Mucosa of stomach (tissue), 1 donor: Measurements from ENCODE around the gene SLC7A6OS.
A peak's percentile ranks its signal among the peaks of the same experiment; 100 is the strongest.

Source experiments
- H3K27me3 ChIP-seq: one replicate; pipeline ENCODE4 v1.7.0; 2013; ENCODE audit warnings: mild to moderate bottlenecking, low read length; ENCODE audit not compliant: control insufficient read depth, insufficient read depth
- H3K36me3 ChIP-seq: one replicate; pipeline ENCODE4 v1.7.0; 2013; ENCODE audit warnings: low read length; ENCODE audit not compliant: control insufficient read depth, insufficient read depth
- H3K4me1 ChIP-seq: one replicate; pipeline ENCODE4 v1.7.0; 2013; ENCODE audit warnings: mild to moderate bottlenecking, low read length; ENCODE audit not compliant: control insufficient read depth, insufficient read depth
- H3K4me3 ChIP-seq: one replicate; pipeline ENCODE4 v1.7.0; 2013; ENCODE audit warnings: low read length
- H3K9ac ChIP-seq: one replicate; pipeline ENCODE4 v1.7.0; 2013; ENCODE audit warnings: mild to moderate bottlenecking, low read length, moderate library complexity
- H3K9me3 ChIP-seq: one replicate; pipeline ENCODE4 v1.7.0; 2013; ENCODE audit warnings: mild to moderate bottlenecking, low read length, moderate library complexity; ENCODE audit not compliant: control insufficient read depth
- donor health status: Pancreatic carcinoma.

Gene SLC7A6OS

DNA sequence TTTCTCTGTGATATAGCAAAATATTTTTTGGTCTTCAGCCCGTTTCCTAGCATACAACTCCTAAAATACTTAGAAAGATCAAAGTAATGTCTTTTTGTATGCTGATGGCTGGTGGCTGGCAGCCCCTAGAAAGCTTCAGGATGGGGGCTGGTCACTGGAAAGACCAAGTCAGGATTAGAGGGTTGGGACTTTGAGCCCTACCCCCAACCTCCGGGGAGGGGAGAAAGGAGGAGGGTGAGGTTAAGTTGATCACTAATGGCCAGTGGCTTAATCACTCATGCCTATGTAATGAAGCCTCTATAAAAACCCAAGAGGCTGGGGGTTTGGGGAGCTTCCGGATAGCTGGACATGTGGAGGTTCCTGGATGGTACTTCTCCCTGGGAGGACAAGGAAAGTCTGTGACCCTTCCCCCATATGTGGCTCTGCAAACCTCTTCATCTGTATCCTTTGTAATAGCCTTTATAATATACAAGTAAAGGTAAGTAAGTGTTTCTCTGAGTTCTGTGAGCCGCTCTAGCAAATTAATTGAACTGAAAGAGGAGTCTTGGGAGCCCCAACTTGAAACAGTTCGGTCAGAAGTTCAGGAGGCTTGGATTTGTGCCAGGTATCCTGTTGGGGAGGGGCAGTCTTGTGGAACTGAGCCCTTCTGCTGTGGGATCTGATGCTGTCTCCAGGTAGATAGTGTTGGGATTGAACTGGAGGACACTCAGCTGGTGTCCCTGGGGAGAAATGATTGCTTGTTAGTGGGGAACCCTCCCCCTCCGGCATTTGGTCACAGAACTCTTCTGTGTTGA is 42.9 kb downstream of the SLC7A6OS start:
- Histone ChIP-seq H3K27me3 (no peaks in the 10 kb centered on the region), H3K9me3 (no peaks in the 10 kb centered on the region), H3K4me1 (peaks cover 20% of the 10 kb centered on the region), H3K36me3 (no peaks in the 10 kb centered on the region), H3K4me3 (no peak overlapping the region), H3K9ac (no peak overlapping the region)

GRCh38 chr16:68265078-68265920 is 45.4 kb downstream of the SLC7A6OS start:
- Histone ChIP-seq H3K9me3 (no peaks in the 10 kb centered on the region), H3K9ac (peak overlapping the region; percentile 71), H3K36me3 (no peaks in the 10 kb centered on the region), H3K4me3 (peak overlapping the region; percentile 56), H3K4me1 (peaks cover 13% of the 10 kb centered on the region), H3K27me3 (no peaks in the 10 kb centered on the region)

GRCh38 chr16:68264128-68265077 is 46.3 kb downstream of the SLC7A6OS start, which contains the start of gene SLC7A6:
TSS of gene SLC7A6 (plus strand) at chr16:68264526. CDS start at chr16:68274727, 10,201 bp downstream.
- Histone ChIP-seq H3K9ac (peak within 1 kb of the TSS; percentile 71), H3K4me3 (peak within 1 kb of the TSS; percentile 56), H3K9me3 (no peaks in the 10 kb centered on the region), H3K36me3 (no peaks in the 10 kb centered on the region), H3K27me3 (no peaks in the 10 kb centered on the region), H3K4me1 (peaks cover 13% of the 10 kb centered on the region)

- H3K36me3 ChIP-seq: no peaks in the 10 kb centered on the region
- H3K4me1 ChIP-seq: peaks cover 13% of the 10 kb centered on the region
- H3K9me3 ChIP-seq: no peaks in the 10 kb centered on the region
- H3K27me3 ChIP-seq: no peaks in the 10 kb centered on the region
- H3K9ac ChIP-seq: peak overlapping the region; percentile 71
- H3K4me3 ChIP-seq: no peak overlapping the region
Measured at GRCh38 chr16:68263559-68264127, 47.1 kb downstream of the SLC7A6OS start.

- H3K4me3 ChIP-seq: no peak overlapping the region
- H3K36me3 ChIP-seq: peaks cover 6% of the 10 kb centered on the region
- H3K9ac ChIP-seq: no peak overlapping the region
- peaks cover 11% of the 10 kb centered on the region for H3K4me1 ChIP-seq
- no peaks in the 10 kb centered on the region for H3K27me3 ChIP-seq
- no peaks in the 10 kb centered on the region for H3K9me3 ChIP-seq
Measured at GRCh38 chr16:68259007-68259825, 51.5 kb downstream of the SLC7A6OS start.

DNA sequence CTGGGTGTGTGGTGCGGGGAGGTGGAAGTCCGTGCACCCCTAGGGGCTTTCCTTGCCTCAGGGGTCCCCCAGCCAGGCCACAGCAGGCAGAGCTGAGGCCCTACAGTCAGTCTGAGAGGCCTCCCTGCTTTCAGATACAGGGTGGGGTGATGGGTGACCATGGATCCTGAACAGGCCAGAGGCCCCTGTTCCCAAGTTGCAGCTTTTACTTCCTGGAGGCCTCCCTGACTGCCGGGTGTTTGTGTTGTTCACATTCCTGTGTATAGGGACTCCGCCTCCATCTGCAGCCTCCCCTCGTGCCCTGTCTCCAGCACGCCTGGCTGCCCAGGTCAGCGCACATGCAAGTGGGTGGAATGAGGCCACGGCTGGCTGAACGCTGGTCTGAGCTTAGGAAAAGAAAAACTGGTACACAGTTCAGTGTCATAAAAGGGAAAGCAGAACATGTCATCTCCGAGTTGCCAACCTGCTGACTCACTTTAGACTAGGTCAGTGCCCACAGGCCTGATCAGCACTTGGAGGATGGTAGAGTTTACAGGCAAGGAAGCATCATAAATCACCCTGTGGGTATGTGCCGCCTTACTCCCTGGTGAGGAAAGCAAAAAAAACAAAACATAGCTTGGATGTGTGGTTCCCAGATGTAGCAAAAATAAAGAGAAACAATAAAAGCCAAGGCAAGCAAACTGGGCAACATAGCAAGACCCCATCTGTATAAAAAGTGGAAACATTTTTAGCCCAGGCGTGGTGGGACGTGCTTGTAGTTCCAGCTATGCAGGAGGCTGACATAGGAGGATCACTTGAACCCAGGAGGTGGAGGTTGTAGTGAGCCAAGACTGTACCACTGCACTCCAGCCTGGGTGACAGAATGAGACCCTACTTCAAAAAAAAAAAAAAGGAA is 52.6 kb downstream of the SLC7A6OS start:
- no peaks in the 10 kb centered on the region for H3K9me3 ChIP-seq
- peaks cover 6% of the 10 kb centered on the region for H3K36me3 ChIP-seq
- no peak overlapping the region for H3K4me3 ChIP-seq
- H3K4me1 ChIP-seq: peaks cover 5% of the 10 kb centered on the region
- no peak overlapping the region for H3K9ac ChIP-seq
- no peaks in the 10 kb centered on the region for H3K27me3 ChIP-seq

- Histone ChIP-seq H3K9ac (no peak overlapping the region), H3K9me3 (no peaks in the 10 kb centered on the region), H3K4me3 (no peak overlapping the region), H3K36me3 (peaks cover 6% of the 10 kb centered on the region), H3K4me1 (peaks cover 5% of the 10 kb centered on the region), H3K27me3 (no peaks in the 10 kb centered on the region)
Measured at GRCh38 chr16:68257251-68257905, 53.4 kb downstream of the SLC7A6OS start.

DNA sequence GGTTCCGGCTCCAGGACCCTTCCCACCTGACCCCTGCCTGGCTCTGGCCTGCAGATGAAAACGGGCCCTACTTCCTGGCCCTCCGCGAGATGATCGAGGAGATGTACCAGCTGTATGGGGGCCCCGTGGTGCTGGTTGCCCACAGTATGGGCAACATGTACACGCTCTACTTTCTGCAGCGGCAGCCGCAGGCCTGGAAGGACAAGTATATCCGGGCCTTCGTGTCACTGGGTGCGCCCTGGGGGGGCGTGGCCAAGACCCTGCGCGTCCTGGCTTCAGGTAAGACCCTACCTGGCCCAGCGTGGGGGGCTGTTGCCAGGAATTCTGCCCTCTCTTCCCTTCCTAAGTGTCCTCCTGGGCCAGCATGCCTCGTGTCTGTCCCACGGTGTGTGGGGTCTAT is 55.0 kb downstream of the SLC7A6OS start:
- Histone ChIP-seq H3K4me1 (peaks cover 5% of the 10 kb centered on the region), H3K9ac (no peak overlapping the region), H3K9me3 (no peaks in the 10 kb centered on the region), H3K36me3 (peaks cover 6% of the 10 kb centered on the region), H3K4me3 (no peak overlapping the region), H3K27me3 (no peaks in the 10 kb centered on the region)

GRCh38 chr16:68253721-68254120 is 57.0 kb downstream of the SLC7A6OS start:
- no peaks in the 10 kb centered on the region for H3K9me3 ChIP-seq
- H3K9ac ChIP-seq: no peak overlapping the region
- peaks cover 5% of the 10 kb centered on the region for H3K4me1 ChIP-seq
- peaks cover 6% of the 10 kb centered on the region for H3K36me3 ChIP-seq
- H3K4me3 ChIP-seq: no peak overlapping the region
- no peaks in the 10 kb centered on the region for H3K27me3 ChIP-seq

DNA sequence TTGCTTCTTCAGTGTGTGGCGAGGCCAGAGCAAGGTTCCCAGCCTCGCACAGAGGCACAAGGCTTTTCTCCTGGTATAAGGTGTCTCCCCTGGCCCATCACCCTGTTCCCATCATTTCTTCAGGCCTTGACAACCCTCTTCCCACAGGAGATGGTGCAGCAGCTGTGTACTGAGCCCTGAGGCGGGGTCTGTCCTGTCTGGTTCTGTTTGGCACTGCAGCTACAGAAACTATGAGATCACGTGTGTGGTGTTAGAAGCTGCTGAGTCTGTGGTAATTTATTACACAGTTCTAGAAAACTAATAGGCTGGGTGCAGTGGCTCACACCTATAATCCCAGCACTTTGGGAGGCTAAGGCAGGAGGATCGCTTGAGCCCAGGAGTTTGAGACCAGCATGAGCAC is 58.4 kb downstream of the SLC7A6OS start:
- no peaks in the 10 kb centered on the region for H3K4me1 ChIP-seq
- H3K9me3 ChIP-seq: no peaks in the 10 kb centered on the region
- H3K4me3 ChIP-seq: no peak overlapping the region
- no peak overlapping the region for H3K9ac ChIP-seq
- H3K27me3 ChIP-seq: no peaks in the 10 kb centered on the region
- peaks cover 6% of the 10 kb centered on the region for H3K36me3 ChIP-seq
